Measurements from ENCODE around the gene SDK1.

Gene SDK1

GRCh38 chr7:4269746-4270145 lies 968.7 kb downstream of the SDK1 start:
- no peaks in the 10 kb centered on the region for H3K36me3 Mint-ChIP-seq (ENCODE audit: low read depth)
- intact Hi-C loops (cut with micrococcal nuclease) = no loop called here
- no peak overlapping the region for H3K4me3 Mint-ChIP-seq
- peaks cover 15% of the 10 kb centered on the region for H3K27me3 Mint-ChIP-seq
- H3K9me3 Mint-ChIP-seq = peaks cover 19% of the 10 kb centered on the region
- no peaks in the 10 kb centered on the region for H3K4me1 Mint-ChIP-seq (ENCODE audit: low read depth)
- H3K27ac Mint-ChIP-seq = no peak overlapping the region

- intact Hi-C loops (cut with micrococcal nuclease) = no loop called here
- Mint-ChIP-seq H3K9me3 (peaks cover 21% of the 10 kb centered on the region), H3K36me3 (ENCODE audit: low read depth) (no peaks in the 10 kb centered on the region), H3K27ac (no peak overlapping the region), H3K4me3 (no peak overlapping the region), H3K4me1 (ENCODE audit: low read depth) (no peaks in the 10 kb centered on the region), H3K27me3 (peaks cover 10% of the 10 kb centered on the region)
Measured at GRCh38 chr7:4270268-4270667, 969.2 kb downstream of the SDK1 start.

GRCh38 chr7:4270941-4271715 lies 970.1 kb downstream of the SDK1 start:
- H3K36me3 Mint-ChIP-seq (ENCODE audit: low read depth) = no peaks in the 10 kb centered on the region
- H3K27ac Mint-ChIP-seq = no peak overlapping the region
- no peaks in the 10 kb centered on the region for H3K4me1 Mint-ChIP-seq (ENCODE audit: low read depth)
- peaks cover 24% of the 10 kb centered on the region for H3K9me3 Mint-ChIP-seq
- H3K27me3 Mint-ChIP-seq = peaks cover 4% of the 10 kb centered on the region
- intact Hi-C loops (cut with micrococcal nuclease) = no loop called here
- H3K4me3 Mint-ChIP-seq = no peak overlapping the region

GRCh38 chr7:4271716-4272015 lies 970.6 kb downstream of the SDK1 start:
- no peaks in the 10 kb centered on the region for H3K36me3 Mint-ChIP-seq (ENCODE audit: low read depth)
- no peak overlapping the region for H3K27ac Mint-ChIP-seq
- H3K9me3 Mint-ChIP-seq = peaks cover 30% of the 10 kb centered on the region
- H3K27me3 Mint-ChIP-seq = no peaks in the 10 kb centered on the region
- intact Hi-C loops (cut with micrococcal nuclease) = no loop called here
- no peaks in the 10 kb centered on the region for H3K4me1 Mint-ChIP-seq (ENCODE audit: low read depth)
- no peak overlapping the region for H3K4me3 Mint-ChIP-seq

- no peaks in the 10 kb centered on the region for H3K27me3 Mint-ChIP-seq
- H3K36me3 Mint-ChIP-seq (ENCODE audit: low read depth) = no peaks in the 10 kb centered on the region
- no peaks in the 10 kb centered on the region for H3K4me1 Mint-ChIP-seq (ENCODE audit: low read depth)
- intact Hi-C loops (cut with micrococcal nuclease) = no loop called here
- H3K9me3 Mint-ChIP-seq = peaks cover 33% of the 10 kb centered on the region
- H3K27ac Mint-ChIP-seq = no peak overlapping the region
- H3K4me3 Mint-ChIP-seq = no peak overlapping the region
Measured at GRCh38 chr7:4272141-4272540, 971.1 kb downstream of the SDK1 start.

- Mint-ChIP-seq H3K9me3 (peaks cover 44% of the 10 kb centered on the region), H3K4me3 (no peak overlapping the region), H3K27me3 (no peaks in the 10 kb centered on the region), H3K27ac (no peak overlapping the region), H3K4me1 (ENCODE audit: low read depth) (no peaks in the 10 kb centered on the region), H3K36me3 (ENCODE audit: low read depth) (no peaks in the 10 kb centered on the region)
- intact Hi-C loops (cut with micrococcal nuclease) = no loop called here
Measured at GRCh38 chr7:4273566-4274230, 972.6 kb downstream of the SDK1 start.

GRCh38 chr7:4274286-4274685 lies 973.2 kb downstream of the SDK1 start:
- Mint-ChIP-seq H3K36me3 (ENCODE audit: low read depth) (no peaks in the 10 kb centered on the region), H3K4me1 (ENCODE audit: low read depth) (no peaks in the 10 kb centered on the region), H3K9me3 (peaks cover 44% of the 10 kb centered on the region), H3K27ac (no peak overlapping the region), H3K4me3 (no peak overlapping the region), H3K27me3 (no peaks in the 10 kb centered on the region)
- intact Hi-C loops (cut with micrococcal nuclease) = no loop called here

- Mint-ChIP-seq H3K27me3 (no peaks in the 10 kb centered on the region), H3K36me3 (ENCODE audit: low read depth) (no peaks in the 10 kb centered on the region), H3K9me3 (peaks cover 44% of the 10 kb centered on the region), H3K4me1 (ENCODE audit: low read depth) (no peaks in the 10 kb centered on the region), H3K27ac (no peak overlapping the region), H3K4me3 (no peak overlapping the region)
- intact Hi-C loops (cut with micrococcal nuclease) = no loop called here
Measured at GRCh38 chr7:4277936-4278335, 976.9 kb downstream of the SDK1 start.

- no peak overlapping the region for H3K27ac Mint-ChIP-seq
- no peaks in the 10 kb centered on the region for H3K4me1 Mint-ChIP-seq (ENCODE audit: low read depth)
- intact Hi-C loops (cut with micrococcal nuclease) = no loop called here
- no peak overlapping the region for H3K4me3 Mint-ChIP-seq
- H3K27me3 Mint-ChIP-seq = no peaks in the 10 kb centered on the region
- H3K36me3 Mint-ChIP-seq (ENCODE audit: low read depth) = no peaks in the 10 kb centered on the region
- H3K9me3 Mint-ChIP-seq = peaks cover 33% of the 10 kb centered on the region
Measured at GRCh38 chr7:4279216-4279615, 978.2 kb downstream of the SDK1 start.

GRCh38 chr7:4281231-4281993 lies 980.4 kb downstream of the SDK1 start:
- Mint-ChIP-seq H3K27ac (no peak overlapping the region), H3K9me3 (peaks cover 17% of the 10 kb centered on the region), H3K36me3 (ENCODE audit: low read depth) (no peaks in the 10 kb centered on the region), H3K4me3 (no peak overlapping the region), H3K27me3 (no peaks in the 10 kb centered on the region), H3K4me1 (ENCODE audit: low read depth) (no peaks in the 10 kb centered on the region)
- intact Hi-C loops (cut with micrococcal nuclease) = no loop called here

- Mint-ChIP-seq H3K4me3 (no peak overlapping the region), H3K9me3 (peaks cover 9% of the 10 kb centered on the region), H3K36me3 (ENCODE audit: low read depth) (no peaks in the 10 kb centered on the region), H3K27ac (no peak overlapping the region), H3K4me1 (ENCODE audit: low read depth) (no peaks in the 10 kb centered on the region), H3K27me3 (no peaks in the 10 kb centered on the region)
- intact Hi-C loops (cut with micrococcal nuclease) = no loop called here
Measured at GRCh38 chr7:4282434-4283223, 981.6 kb downstream of the SDK1 start.

GRCh38 chr7:4286351-4286750 lies 985.3 kb downstream of the SDK1 start:
- Mint-ChIP-seq H3K9me3 (peaks cover 23% of the 10 kb centered on the region), H3K36me3 (ENCODE audit: low read depth) (no peaks in the 10 kb centered on the region), H3K27me3 (no peaks in the 10 kb centered on the region), H3K27ac (no peak overlapping the region), H3K4me3 (no peak overlapping the region), H3K4me1 (ENCODE audit: low read depth) (no peaks in the 10 kb centered on the region)
- intact Hi-C loops (cut with micrococcal nuclease) = no loop called here

- intact Hi-C loops (cut with micrococcal nuclease) = no loop called here
Measured at GRCh38 chr7:4288791-4289394, 987.8 kb downstream of the SDK1 start.

More at GRCh38 chr7:4288791-4289394, 987.8 kb downstream of the SDK1 start:
- H3K36me3 Mint-ChIP-seq (ENCODE audit: low read depth) = no peaks in the 10 kb centered on the region
- no peak overlapping the region for H3K4me3 Mint-ChIP-seq
- peaks cover 48% of the 10 kb centered on the region for H3K9me3 Mint-ChIP-seq
- no peaks in the 10 kb centered on the region for H3K4me1 Mint-ChIP-seq (ENCODE audit: low read depth)
- no peaks in the 10 kb centered on the region for H3K27me3 Mint-ChIP-seq
- H3K27ac Mint-ChIP-seq = no peak overlapping the region
